WTC11 (cell line): ENCODE measurements around the gene EIF4E3. TPM values are rescaled to one million over a fixed set of nuclear protein-coding genes. Genes with fewer than 3 reads are reported as not detected.
A peak's percentile ranks its signal among the peaks of the same experiment; 100 is the strongest.

Source experiments
- ATAC-seq: fragments of 200-7000 bp; cut with Tn5 transposase; 2 replicates; pipeline ENCODE4 v1.10.0; 2021; ENCODE audit warnings: mild to moderate bottlenecking, moderate library complexity
- CTCF ChIA-PET: fragments of 300-600 bp; sonication (Branson Sonifier 250); formaldehyde crosslinking; loops from one replicate; lab custom pipeline; 2021; ENCODE audit warnings: antibody characterized with exemption; lab: Charles Lee
- POLR2A ChIA-PET: fragments of 350-600 bp; sonication (Branson Sonifier 250); formaldehyde crosslinking; loops from one replicate; lab custom pipeline; 2021; ENCODE audit warnings: antibody characterized with exemption; lab: Charles Lee
- DNase-seq: peaks from one replicate; pipeline ENCODE4 v3.0.0; 2021; ENCODE audit warnings: low spot score
- H3K27ac Mint-ChIP-seq: 2 replicates; pipeline ENCODE4 v1.8.0; 2021; ENCODE audit warnings: mixed read lengths
- H3K27me3 Mint-ChIP-seq: 2 replicates; pipeline ENCODE4 v1.8.0; 2021; ENCODE audit warnings: low read depth, mild to moderate bottlenecking, moderate library complexity, mixed read lengths
- H3K36me3 Mint-ChIP-seq: 2 replicates; pipeline ENCODE4 v1.8.0; 2021; ENCODE audit warnings: mixed read lengths
- H3K4me1 Mint-ChIP-seq: 2 replicates; pipeline ENCODE4 v1.8.0; 2022; ENCODE audit warnings: mixed read lengths
- H3K4me3 Mint-ChIP-seq: 2 replicates; pipeline ENCODE4 v1.8.0; 2021; ENCODE audit warnings: mild to moderate bottlenecking, moderate library complexity, mixed read lengths
- H3K9me3 Mint-ChIP-seq: 2 replicates; pipeline ENCODE4 v1.8.0; 2021; ENCODE audit warnings: mixed read lengths
- ESRRA ChIP-seq: sonication (generic); formaldehyde crosslinking; IDR thresholded peaks from 2 replicates; pipeline ENCODE4 v1.8.1; 2022; ENCODE audit warnings: mild to moderate bottlenecking, missing genetic modification reagents, borderline replicate concordance
- GTF2I ChIP-seq: fragments of 250-450 bp; sonication (Bioruptor Pico); conservative IDR thresholded peaks from 2 replicates; pipeline ENCODE4 v1.4.0; 2021; ENCODE audit warnings: mild to moderate bottlenecking
- NFE2L1 ChIP-seq: sonication (generic); formaldehyde crosslinking; IDR thresholded peaks from 2 replicates; pipeline ENCODE4 v1.8.1; 2023; ENCODE audit warnings: missing genetic modification reagents
- STAT6 ChIP-seq: sonication (generic); formaldehyde crosslinking; conservative IDR thresholded peaks from 2 replicates; pipeline ENCODE4 v1.8.1; 2023; ENCODE audit warnings: mild to moderate bottlenecking, low read depth, missing genetic modification reagents, moderate library complexity
- TCF7 ChIP-seq: sonication (generic); formaldehyde crosslinking; IDR thresholded peaks from 2 replicates; pipeline ENCODE4 v1.8.0; 2022; ENCODE audit warnings: mild to moderate bottlenecking, low read depth, missing genetic modification reagents, moderate library complexity
- ZNF121 ChIP-seq: sonication (generic); formaldehyde crosslinking; IDR thresholded peaks from 2 replicates; pipeline ENCODE4 v1.8.0; 2023; ENCODE audit warnings: missing genetic modification reagents
- total RNA-seq: library from RNA; stranded (reverse); gene quantifications from 3 replicates; pipeline ENCODE4 v1.2.3, GENCODE V29; 2021
- TF ChIP-seq, protein P1 (sequence below): sonication (generic); formaldehyde crosslinking; IDR thresholded peaks from 2 replicates; pipeline ENCODE4 v1.8.1; 2023; ENCODE audit warnings: mild to moderate bottlenecking, missing genetic modification reagents, moderate library complexity
- TF ChIP-seq, protein P2 (sequence below): sonication (generic); formaldehyde crosslinking; IDR thresholded peaks from 2 replicates; pipeline ENCODE4 v1.8.0; 2022; ENCODE audit warnings: mild to moderate bottlenecking, missing genetic modification reagents
- TF ChIP-seq, protein P3 (sequence below): fragments of 250-450 bp; sonication (Bioruptor Pico); IDR thresholded peaks from 2 replicates; pipeline ENCODE4 v1.9.0; 2021; ENCODE audit warnings: moderate library complexity, mild to moderate bottlenecking, inconsistent platforms, borderline replicate concordance

The EIF4E3 gene
- total RNA-seq, 1 experiment from 2014 or later = 16.5 TPM

DNA sequence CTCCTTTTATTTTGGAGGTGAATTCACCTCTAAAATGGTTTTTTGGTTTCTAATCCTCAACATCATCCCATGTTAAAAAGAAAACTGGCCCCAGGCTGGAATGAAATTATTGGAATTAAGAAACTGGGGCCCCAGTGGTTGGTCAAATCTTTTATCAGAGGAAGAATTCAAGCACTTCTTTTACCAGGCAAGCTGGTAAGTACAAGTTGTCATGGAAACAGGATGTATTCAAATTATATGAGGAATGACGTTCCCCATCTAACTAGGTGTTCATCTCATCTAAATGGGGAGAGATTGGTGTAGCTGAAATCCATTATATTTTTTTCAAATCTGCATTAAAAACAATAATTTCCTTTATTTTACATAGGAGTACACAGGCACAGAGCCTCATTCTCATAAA is 9.7 kb upstream of the EIF4E3 start (continued):
- TF ChIP-seq STAT6 (CRISPR knock-in tag) = no peak
- TF ChIP-seq, protein P1, sequence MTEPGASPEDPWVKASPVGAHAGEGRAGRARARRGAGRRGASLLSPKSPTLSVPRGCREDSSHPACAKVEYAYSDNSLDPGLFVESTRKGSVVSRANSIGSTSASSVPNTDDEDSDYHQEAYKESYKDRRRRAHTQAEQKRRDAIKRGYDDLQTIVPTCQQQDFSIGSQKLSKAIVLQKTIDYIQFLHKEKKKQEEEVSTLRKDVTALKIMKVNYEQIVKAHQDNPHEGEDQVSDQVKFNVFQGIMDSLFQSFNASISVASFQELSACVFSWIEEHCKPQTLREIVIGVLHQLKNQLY (CRISPR knock-in tag) = no peak
- TF ChIP-seq, all 79 proteins: peak for 0

DNA sequence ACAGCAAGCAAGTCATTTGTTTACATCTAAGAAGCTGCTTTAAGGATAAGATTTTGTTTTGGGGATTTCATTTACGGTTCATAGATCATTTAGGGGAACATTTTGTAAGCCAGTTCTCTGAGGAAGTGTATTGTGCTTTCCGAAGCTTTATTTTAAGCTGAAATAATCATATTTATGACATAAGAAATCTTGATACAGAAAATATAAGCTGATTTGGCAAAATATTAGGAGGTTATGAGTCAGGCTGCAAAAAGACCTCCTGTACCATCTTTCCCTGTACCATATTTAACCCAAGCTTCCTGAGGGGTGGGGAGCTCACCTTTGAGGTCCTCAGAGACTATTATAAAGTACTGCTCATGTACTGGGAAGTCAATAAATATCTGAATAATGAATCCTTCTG is 8.1 kb upstream of the EIF4E3 start:
- DNase-seq = no peak
- H3K9me3 Mint-ChIP-seq = peaks cover 14% of the 10 kb centered on the region
- no peak overlapping the region for H3K4me3 Mint-ChIP-seq
- CTCF ChIA-PET = interaction anchor here (1.2 kb wide), 1 partner anchor 142 kb away, joined by 3 read pairs; no protein-coding TSS in a partner anchor
- H3K4me1 Mint-ChIP-seq = peaks cover 48% of the 10 kb centered on the region
- POLR2A ChIA-PET = no interaction called here
- H3K36me3 Mint-ChIP-seq = no peaks in the 10 kb centered on the region
- no peak for TF ChIP-seq ZNF121 (CRISPR knock-in tag)
- TF ChIP-seq, protein P1 (CRISPR knock-in tag) = no peak
- H3K27ac Mint-ChIP-seq = no peak overlapping the region
- no peak for ATAC-seq
- peaks cover 4% of the 10 kb centered on the region for H3K27me3 Mint-ChIP-seq

- TF ChIP-seq TCF7 = no peak
- ATAC-seq (no peak), DNase-seq (no peak)
- Mint-ChIP-seq H3K4me3 (no peak overlapping the region), H3K9me3 (peaks cover 13% of the 10 kb centered on the region), H3K4me1 (peaks cover 50% of the 10 kb centered on the region), H3K27ac (no peak overlapping the region), H3K36me3 (no peaks in the 10 kb centered on the region), H3K27me3 (peaks cover 4% of the 10 kb centered on the region)
- CTCF ChIA-PET = no interaction called here
- POLR2A ChIA-PET = no interaction called here
Measured at GRCh38 chr3:71732637-71733036, 7.4 kb upstream of the EIF4E3 start.

GRCh38 chr3:71728632-71729342 is 3.6 kb upstream of the EIF4E3 start:
- peak; percentile 49 for DNase-seq
- Mint-ChIP-seq H3K27ac (no peak overlapping the region), H3K9me3 (no peaks in the 10 kb centered on the region), H3K4me1 (peaks cover 54% of the 10 kb centered on the region), H3K36me3 (no peaks in the 10 kb centered on the region), H3K4me3 (no peak overlapping the region), H3K27me3 (peaks cover 27% of the 10 kb centered on the region)
- ChIA-PET CTCF (interaction anchor here (0.6 to 3.9 kb wide), 26 partner anchors 10 to 1362 kb away, joined by 3 to 53 read pairs (median 6); partner anchors contain the start of gene PROK2), POLR2A (interaction anchor here (0.6 to 1.1 kb wide), 2 partner anchors 56 to 130 kb away, joined by 3 to 4 read pairs; no protein-coding TSS in a partner anchor)
- TF ChIP-seq GTF2I (CRISPR knock-in tag) (0 out of 2 replicates have a peak, but pooled peaks have one; percentile 6), NFE2L1 (CRISPR knock-in tag) (no peak), ESRRA (no peak)
- TF ChIP-seq, protein P2, sequence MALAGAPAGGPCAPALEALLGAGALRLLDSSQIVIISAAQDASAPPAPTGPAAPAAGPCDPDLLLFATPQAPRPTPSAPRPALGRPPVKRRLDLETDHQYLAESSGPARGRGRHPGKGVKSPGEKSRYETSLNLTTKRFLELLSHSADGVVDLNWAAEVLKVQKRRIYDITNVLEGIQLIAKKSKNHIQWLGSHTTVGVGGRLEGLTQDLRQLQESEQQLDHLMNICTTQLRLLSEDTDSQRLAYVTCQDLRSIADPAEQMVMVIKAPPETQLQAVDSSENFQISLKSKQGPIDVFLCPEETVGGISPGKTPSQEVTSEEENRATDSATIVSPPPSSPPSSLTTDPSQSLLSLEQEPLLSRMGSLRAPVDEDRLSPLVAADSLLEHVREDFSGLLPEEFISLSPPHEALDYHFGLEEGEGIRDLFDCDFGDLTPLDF (CRISPR knock-in tag) = no peak
- TF ChIP-seq, protein P3, sequence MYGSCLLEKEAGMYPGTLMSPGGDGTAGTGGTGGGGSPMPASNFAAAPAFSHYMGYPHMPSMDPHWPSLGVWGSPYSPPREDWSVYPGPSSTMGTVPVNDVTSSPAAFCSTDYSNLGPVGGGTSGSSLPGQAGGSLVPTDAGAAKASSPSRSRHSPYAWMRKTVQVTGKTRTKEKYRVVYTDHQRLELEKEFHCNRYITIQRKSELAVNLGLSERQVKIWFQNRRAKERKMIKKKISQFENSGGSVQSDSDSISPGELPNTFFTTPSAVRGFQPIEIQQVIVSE (CRISPR knock-in tag) = no peak
- TF ChIP-seq, protein P1 (CRISPR knock-in tag) = no peak
- peak; percentile 3; the same call in 1 of the 2 replicates for ATAC-seq
